Skeletal muscle satellite cell (primary cell): ENCODE measurements around the gene TCF12.

Experiments
- H3K27me3 ChIP-seq: 2 replicates; pipeline ENCODE4 v1.7.0; 2013; ENCODE audit warnings: low read length; ENCODE audit not compliant: control insufficient read depth, insufficient read depth
- H3K36me3 ChIP-seq: 2 replicates; pipeline ENCODE4 v1.7.0; 2013; ENCODE audit warnings: mild to moderate bottlenecking, control low read depth, low read length; ENCODE audit not compliant: insufficient read depth
- H3K4me1 ChIP-seq: 2 replicates; pipeline ENCODE4 v1.7.0; 2013; ENCODE audit warnings: low read length; ENCODE audit not compliant: control insufficient read depth, insufficient read depth
- H3K4me2 ChIP-seq: 2 replicates; pipeline ENCODE4 v1.7.0; 2013; ENCODE audit warnings: mild to moderate bottlenecking, low read length
- H3K4me3 ChIP-seq: 2 replicates; pipeline ENCODE4 v1.7.0; 2013; ENCODE audit warnings: low read length
- H3K9ac ChIP-seq: 2 replicates; pipeline ENCODE4 v1.7.0; 2013; ENCODE audit warnings: mild to moderate bottlenecking, low read depth, low read length, moderate library complexity
- H3K9me3 ChIP-seq: replicated peaks from 2 replicates; pipeline ENCODE4 v1.7.0; 2013; ENCODE audit warnings: mild to moderate bottlenecking, control low read depth, low read length

TCF12 gene

DNA sequence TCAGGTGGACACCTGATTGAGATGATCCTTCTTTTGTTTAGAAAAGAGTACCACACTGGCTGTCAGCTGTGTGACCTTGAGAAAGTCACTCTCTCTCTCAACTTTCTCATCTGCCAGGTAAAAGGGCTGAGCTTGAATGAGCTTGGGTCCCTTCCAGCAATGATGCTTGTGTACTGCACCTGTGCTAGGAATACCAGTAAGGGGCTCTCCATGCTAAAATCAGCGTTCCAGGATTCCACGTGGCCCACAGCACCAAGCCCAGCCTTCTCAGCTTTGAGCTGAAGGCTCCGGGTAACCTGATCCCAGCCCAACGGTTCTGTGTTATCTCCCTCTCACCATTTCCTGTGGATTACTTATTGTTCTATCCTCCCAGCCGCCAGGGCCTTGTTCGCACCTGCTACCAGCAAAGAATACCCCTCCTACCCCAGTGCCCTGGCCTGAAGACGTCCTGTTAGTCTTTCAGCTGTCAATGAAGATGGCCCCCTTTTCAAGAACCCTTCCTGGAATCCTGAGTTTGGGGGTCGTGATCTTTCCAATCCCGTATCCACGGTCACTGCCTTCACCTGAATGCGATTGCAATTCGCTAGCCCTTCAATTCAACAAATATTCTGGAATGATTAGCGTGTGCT is 403.6 kb downstream of the TCF12 start:
- Histone ChIP-seq H3K36me3 (no peaks in the 10 kb centered on the region), H3K27me3 (no peaks in the 10 kb centered on the region), H3K4me3 (no peak overlapping the region), H3K4me1 (peaks cover 20% of the 10 kb centered on the region), H3K9ac (no peak overlapping the region), H3K4me2 (no peak overlapping the region), H3K9me3 (no peaks in the 10 kb centered on the region)

DNA sequence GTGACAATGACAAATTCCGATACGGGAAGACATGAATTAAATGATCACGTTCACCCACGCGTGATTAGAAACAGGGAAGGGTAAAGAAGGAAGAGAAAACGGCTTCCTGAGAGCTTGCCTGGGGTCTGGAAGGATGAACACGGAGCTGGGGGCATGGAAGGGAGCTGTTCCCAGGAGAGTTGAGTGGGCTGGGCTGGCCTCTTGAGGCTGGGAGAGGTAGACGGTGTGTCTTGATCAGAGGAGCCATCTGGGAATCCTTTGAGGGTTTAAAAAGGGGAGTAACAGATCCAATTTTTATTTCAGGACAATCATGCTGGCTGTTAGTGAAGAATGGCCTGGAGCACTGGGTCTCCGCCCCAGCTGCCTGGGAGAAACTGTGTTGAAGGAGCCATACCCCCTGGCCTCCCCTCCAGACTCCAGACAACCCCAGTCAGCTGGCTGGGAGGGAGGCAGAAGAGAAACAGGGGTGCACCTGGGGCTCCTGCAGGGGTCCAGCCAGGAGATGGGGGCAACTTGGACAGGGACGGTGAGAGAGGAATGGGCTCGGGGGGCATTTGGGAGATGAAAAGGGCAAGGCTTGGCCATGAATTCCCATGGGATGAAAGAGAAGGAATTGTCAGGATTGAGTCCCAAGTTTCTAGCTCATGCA is 404.3 kb downstream of the TCF12 start:
- H3K4me1 ChIP-seq, result peaks cover 26% of the 10 kb centered on the region

DNA sequence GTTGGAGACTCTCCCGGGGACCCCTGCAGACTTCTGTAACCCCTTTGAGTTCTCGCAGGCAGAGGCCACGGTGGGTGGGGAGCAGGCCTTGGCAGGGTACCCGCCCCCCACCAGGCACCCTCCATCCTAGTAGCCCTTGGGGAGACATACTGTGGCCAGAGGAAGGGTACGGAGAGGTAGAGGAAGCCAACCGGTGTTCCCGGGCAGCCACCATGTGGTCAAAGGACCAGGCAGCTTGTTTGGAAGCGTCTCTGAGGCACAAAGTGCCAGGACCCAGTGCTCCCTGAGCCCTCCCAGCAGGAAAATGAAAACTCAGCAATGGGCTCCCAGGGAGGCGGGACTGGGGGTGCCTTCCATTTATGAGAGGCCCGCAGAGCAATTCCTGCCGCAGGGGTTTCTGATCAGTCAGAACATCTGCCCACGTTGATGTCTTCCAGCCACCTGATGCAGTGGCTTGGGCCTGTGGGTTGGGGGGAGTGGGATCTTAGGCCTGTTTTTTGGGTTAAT is 404.9 kb downstream of the TCF12 start:
- no peak overlapping the region for H3K9ac ChIP-seq
- H3K36me3 ChIP-seq, result no peaks in the 10 kb centered on the region
- H3K4me2 ChIP-seq, result no peak overlapping the region
- H3K9me3 ChIP-seq, result no peaks in the 10 kb centered on the region
- H3K4me3 ChIP-seq, result no peak overlapping the region
- H3K27me3 ChIP-seq, result no peaks in the 10 kb centered on the region
- peaks cover 32% of the 10 kb centered on the region for H3K4me1 ChIP-seq

More for the DNA sequence above, 404.3 kb downstream of the TCF12 start:
- Histone ChIP-seq H3K4me3 (no peak overlapping the region), H3K4me2 (no peak overlapping the region), H3K9me3 (no peaks in the 10 kb centered on the region), H3K9ac (no peak overlapping the region), H3K27me3 (no peaks in the 10 kb centered on the region), H3K36me3 (no peaks in the 10 kb centered on the region)

DNA sequence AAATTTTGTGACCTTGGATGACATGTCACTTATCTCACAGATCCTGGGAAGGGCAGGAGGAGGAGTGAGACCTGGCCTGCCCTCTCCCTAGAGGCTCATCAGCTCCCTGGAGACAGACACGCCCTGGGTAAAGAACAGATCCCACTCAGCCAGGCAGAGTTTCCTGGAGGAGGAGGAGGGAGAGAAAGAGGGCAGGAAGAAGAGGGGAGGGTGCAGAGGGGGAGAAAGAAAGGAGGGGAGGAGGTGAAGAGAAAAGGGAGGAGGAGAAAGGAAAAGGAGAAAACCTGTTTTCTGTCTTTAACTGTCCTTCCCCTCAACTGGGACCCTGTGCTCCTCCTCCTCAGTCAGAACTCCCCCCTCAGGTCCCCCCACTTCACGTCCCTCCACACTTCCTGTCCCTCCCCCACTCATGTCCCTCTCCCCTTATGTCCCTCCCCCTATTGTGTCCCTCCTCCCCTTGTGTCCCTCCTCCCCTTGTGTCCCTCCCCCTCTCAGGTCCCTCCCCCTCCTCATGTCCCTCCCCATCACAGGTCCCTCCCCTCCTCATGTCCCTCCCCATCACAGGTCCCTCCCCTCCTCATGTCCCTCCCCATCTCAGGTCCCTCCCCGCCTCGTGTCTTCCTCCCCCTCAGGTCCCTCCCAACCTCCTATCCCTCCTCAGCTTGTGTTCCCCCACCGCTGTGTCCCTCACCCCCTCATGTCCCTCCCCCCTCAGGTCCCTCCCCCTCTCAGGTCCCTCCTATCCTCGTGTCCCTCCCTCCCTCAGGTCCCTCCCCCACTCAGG is 405.6 kb downstream of the TCF12 start:
- Histone ChIP-seq H3K9me3 (no peaks in the 10 kb centered on the region), H3K4me1 (peaks cover 38% of the 10 kb centered on the region), H3K9ac (no peak overlapping the region), H3K4me2 (no peak overlapping the region), H3K4me3 (no peak overlapping the region), H3K36me3 (no peaks in the 10 kb centered on the region), H3K27me3 (no peaks in the 10 kb centered on the region)

DNA sequence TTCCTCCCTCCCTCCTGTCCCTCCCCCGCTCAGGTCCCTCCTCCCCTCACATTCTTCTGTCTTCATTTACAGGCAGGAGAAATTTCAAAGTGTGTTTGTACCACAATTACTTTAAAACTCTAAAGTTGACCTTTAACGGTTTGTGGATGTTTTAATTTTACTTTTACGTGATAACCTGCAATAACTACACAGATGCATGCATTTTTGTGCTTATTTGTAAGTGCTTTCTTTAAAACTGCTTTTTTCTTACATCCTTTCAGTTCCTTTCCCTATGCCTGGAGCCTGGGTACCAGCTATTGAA is 406.1 kb downstream of the TCF12 start:
- Histone ChIP-seq H3K4me3 (no peak overlapping the region), H3K9me3 (no peaks in the 10 kb centered on the region), H3K9ac (no peak overlapping the region), H3K27me3 (no peaks in the 10 kb centered on the region), H3K36me3 (no peaks in the 10 kb centered on the region), H3K4me2 (no peak overlapping the region), H3K4me1 (peaks cover 38% of the 10 kb centered on the region)

DNA sequence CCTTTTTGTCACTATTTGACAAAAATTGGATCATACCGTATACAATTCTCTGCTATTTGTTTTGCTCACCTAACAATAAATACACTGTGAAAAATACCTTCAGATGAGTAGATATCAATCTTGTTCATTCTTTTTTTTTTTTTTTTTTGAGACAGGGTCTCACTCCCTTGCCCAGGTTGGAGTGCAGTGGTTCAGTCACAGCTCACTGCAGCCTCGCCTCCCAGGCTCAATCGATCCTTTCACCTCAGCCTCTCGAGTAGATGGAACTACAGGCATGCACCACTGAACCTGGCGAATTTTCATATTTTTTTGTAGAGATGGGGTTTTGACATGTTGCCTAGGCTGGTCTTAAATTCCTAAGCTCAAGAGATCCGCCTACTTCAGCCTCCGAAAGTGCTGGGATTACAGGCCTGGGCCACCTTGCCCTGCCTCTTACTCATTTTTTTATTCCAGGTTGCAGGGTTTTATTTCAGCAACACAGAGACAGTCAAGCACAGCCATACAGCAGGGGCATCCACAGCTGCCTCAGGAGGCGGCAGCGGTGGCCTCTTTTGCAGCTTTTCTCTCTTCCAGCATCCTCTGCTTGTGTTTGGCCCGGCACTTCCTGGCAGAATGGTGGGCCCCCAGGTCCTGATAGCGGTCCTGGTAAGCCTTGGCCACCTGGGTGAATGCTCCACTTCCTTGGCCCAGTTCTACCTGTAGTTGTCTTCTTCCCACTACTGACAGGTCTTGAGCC is 406.7 kb downstream of the TCF12 start:
- H3K4me2 ChIP-seq, result no peak overlapping the region
- no peaks in the 10 kb centered on the region for H3K9me3 ChIP-seq
- H3K27me3 ChIP-seq, result no peaks in the 10 kb centered on the region
- H3K4me3 ChIP-seq, result no peak overlapping the region
- H3K4me1 ChIP-seq, result peaks cover 43% of the 10 kb centered on the region
- no peaks in the 10 kb centered on the region for H3K36me3 ChIP-seq
- no peak overlapping the region for H3K9ac ChIP-seq

DNA sequence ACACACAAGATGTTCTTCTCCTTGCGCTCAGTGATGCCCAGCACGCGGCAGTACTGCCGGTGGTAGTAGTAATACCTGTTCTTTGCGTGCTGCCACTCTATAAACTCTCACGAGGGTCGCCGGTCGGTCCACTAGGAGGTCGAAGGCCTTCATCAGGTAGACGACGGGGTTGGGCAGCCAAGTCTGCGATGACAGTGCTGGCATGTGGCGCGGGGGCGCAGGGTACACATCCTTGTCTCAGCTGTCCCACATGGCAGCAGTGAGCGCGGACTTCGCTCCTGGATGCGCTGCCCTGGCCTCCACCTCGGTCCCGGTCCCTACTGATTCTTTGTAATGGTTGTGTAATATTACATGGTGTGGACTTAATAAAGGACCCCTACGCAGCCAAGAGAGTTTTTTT is 407.8 kb downstream of the TCF12 start:
- Histone ChIP-seq H3K4me1 (peaks cover 41% of the 10 kb centered on the region), H3K4me2 (no peak overlapping the region), H3K36me3 (no peaks in the 10 kb centered on the region), H3K9ac (no peak overlapping the region), H3K27me3 (no peaks in the 10 kb centered on the region), H3K4me3 (no peak overlapping the region), H3K9me3 (no peaks in the 10 kb centered on the region)

DNA sequence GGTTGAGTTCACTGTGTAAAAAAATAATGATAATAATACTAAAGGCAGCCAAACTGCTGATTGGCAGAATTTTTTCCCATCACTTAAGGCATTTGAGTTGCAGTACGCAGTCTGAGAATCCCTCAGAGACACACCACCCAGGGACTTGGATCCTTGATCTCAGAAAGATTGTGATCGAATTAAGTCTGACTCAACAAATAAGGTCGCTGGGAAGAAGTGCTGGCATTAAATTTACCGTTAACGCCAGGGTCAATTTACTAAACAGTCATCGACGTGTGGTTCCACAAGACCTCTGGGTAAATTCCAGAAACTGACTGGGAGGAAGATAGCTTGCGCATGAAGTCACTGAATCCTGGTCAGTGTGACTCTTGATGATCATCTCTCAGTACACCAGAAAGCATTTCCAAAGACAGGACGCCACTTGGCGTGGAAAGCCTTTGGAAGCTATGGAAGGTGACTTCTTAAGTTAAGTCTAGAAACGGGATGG is 409.6 kb downstream of the TCF12 start:
- peaks cover 40% of the 10 kb centered on the region for H3K4me1 ChIP-seq
- H3K9ac ChIP-seq, result peak overlapping the region; percentile 82
- peak overlapping the region; percentile 75 for H3K4me2 ChIP-seq
- no peaks in the 10 kb centered on the region for H3K36me3 ChIP-seq
- H3K4me3 ChIP-seq, result peak overlapping the region; percentile 42
- no peaks in the 10 kb centered on the region for H3K27me3 ChIP-seq
- H3K9me3 ChIP-seq, result no peaks in the 10 kb centered on the region

DNA sequence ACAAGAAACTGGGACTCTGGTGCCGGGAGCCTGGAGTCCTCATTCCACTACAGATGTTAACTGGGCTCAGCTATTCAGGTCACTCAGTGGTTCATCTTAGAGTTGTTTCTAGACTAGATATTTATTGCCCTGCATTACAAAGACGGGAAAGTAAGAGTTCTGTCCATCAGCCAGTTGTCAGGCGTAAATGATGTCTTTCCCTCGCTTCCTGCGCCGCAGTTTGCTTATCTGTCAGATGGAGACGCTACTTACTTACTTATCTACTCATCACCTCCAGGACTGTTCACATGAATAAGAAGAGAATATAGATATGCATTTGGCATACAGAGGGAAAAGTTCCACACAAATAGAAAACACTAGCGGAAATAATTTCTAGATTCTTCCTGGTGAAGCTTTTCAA is 410.0 kb downstream of the TCF12 start:
- peak overlapping the region; percentile 63 for H3K9ac ChIP-seq
- peak overlapping the region; percentile 41 for H3K4me3 ChIP-seq
- H3K9me3 ChIP-seq, result no peaks in the 10 kb centered on the region
- H3K36me3 ChIP-seq, result no peaks in the 10 kb centered on the region
- peaks cover 40% of the 10 kb centered on the region for H3K4me1 ChIP-seq
- H3K27me3 ChIP-seq, result no peaks in the 10 kb centered on the region
- peak overlapping the region; percentile 75 for H3K4me2 ChIP-seq

DNA sequence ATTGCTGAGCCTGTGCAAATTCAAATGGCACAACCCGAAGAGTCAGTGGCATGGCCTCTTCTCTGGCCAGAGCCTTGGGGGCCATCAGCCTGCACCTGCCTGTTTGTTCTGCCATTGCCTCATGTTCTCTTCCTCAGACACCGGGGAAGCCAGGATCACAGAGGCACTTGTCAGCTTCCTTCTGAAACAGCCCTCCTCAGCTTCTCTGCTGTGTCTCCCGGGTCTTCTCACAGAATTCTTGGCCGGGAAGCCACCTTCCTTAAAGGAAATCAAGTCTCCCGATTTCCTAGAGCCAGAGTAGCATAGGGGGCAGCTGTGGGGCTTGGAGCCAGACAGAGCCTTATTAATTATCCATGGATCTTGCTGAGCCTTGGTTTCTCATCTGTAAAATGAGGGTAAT is 410.5 kb downstream of the TCF12 start:
- Histone ChIP-seq H3K9me3 (no peaks in the 10 kb centered on the region), H3K36me3 (no peaks in the 10 kb centered on the region), H3K9ac (peak overlapping the region; percentile 63), H3K27me3 (no peaks in the 10 kb centered on the region), H3K4me2 (no peak overlapping the region), H3K4me1 (peaks cover 40% of the 10 kb centered on the region), H3K4me3 (no peak overlapping the region)
